Nephron (organoid): Measurements from ENCODE around the gene TMSB10.

Experiments used
- H3K27ac Mint-ChIP-seq, 3 experiments: 2 replicates each; pipeline ENCODE4 v1.8.0; 2020; ENCODE audit warnings: mixed read lengths in 3 of 3, mild to moderate bottlenecking in 2 of 3, moderate library complexity in 1 of 3
- H3K27me3 Mint-ChIP-seq: 2 replicates; pipeline ENCODE4 v1.8.0; 2021; ENCODE audit warnings: low read depth, mild to moderate bottlenecking, moderate library complexity, mixed read lengths
- H3K36me3 Mint-ChIP-seq: 2 replicates; pipeline ENCODE4 v1.8.0; 2020; ENCODE audit warnings: low read depth, mixed read lengths
- H3K4me1 Mint-ChIP-seq: 2 replicates; pipeline ENCODE4 v1.8.0; 2020; ENCODE audit warnings: mixed read lengths
- H3K4me3 Mint-ChIP-seq, 3 experiments: 2 replicates each; pipeline ENCODE4 v1.8.0; 2020; ENCODE audit warnings: mild to moderate bottlenecking in 3 of 3, mixed read lengths in 3 of 3, moderate library complexity in 2 of 3
- H3K9me3 Mint-ChIP-seq: 2 replicates; pipeline ENCODE4 v1.8.0; 2020; ENCODE audit warnings: mixed read lengths
- CTCF ChIP-seq, 3 experiments: fragments of 200-600 bp; sonication (generic); IDR thresholded peaks; one replicate each; pipeline ENCODE4 v1.5.0; 2021; ENCODE audit warnings: antibody characterized with exemption in 3 of 3; ENCODE audit not compliant: unreplicated experiment in 3 of 3

Gene TMSB10

GRCh38 chr2:84925724-84926376, 20.4 kb downstream of the TMSB10 start:
- Mint-ChIP-seq H3K9me3 (no peaks in the 10 kb centered on the region), H3K36me3 (no peaks in the 10 kb centered on the region), H3K4me3 (peak overlapping the region; percentile 77 to 81 (median 80)), H3K27ac (no peak overlapping the region), H3K27me3 (peaks cover 13% of the 10 kb centered on the region), H3K4me1 (peaks cover 22% of the 10 kb centered on the region)
- TF ChIP-seq CTCF (IDR thresholded peaks at IDR 0.05; ENCODE audit: unreplicated experiment in 3 of 3), result peak; percentile 98

- peaks cover 16% of the 10 kb centered on the region for H3K27me3 Mint-ChIP-seq
- H3K36me3 Mint-ChIP-seq, result no peaks in the 10 kb centered on the region
- no peaks in the 10 kb centered on the region for H3K9me3 Mint-ChIP-seq
- H3K4me1 Mint-ChIP-seq, result peaks cover 18% of the 10 kb centered on the region
- no peak overlapping the region for H3K27ac Mint-ChIP-seq
- TF ChIP-seq CTCF (IDR thresholded peaks at IDR 0.05; ENCODE audit: unreplicated experiment in 3 of 3), result no peak
- H3K4me3 Mint-ChIP-seq, result peak overlapping the region in 2 of 3 experiments; percentile 73 to 81
These were observed 21.8 kb downstream of the TMSB10 start for GRCh38 chr2:84927275-84927627.

- Mint-ChIP-seq H3K9me3 (no peaks in the 10 kb centered on the region), H3K4me1 (peaks cover 7% of the 10 kb centered on the region), H3K36me3 (no peaks in the 10 kb centered on the region), H3K27ac (no peak overlapping the region), H3K27me3 (peaks cover 8% of the 10 kb centered on the region), H3K4me3 (no peak overlapping the region)
- TF ChIP-seq CTCF (IDR thresholded peaks at IDR 0.05; ENCODE audit: unreplicated experiment in 3 of 3), result no peak
These were observed 25.9 kb downstream of the TMSB10 start for GRCh38 chr2:84931384-84931821.

- Mint-ChIP-seq H3K27ac (no peak overlapping the region), H3K4me1 (peaks cover 4% of the 10 kb centered on the region), H3K36me3 (no peaks in the 10 kb centered on the region), H3K27me3 (no peaks in the 10 kb centered on the region), H3K9me3 (no peaks in the 10 kb centered on the region), H3K4me3 (no peak overlapping the region)
- TF ChIP-seq CTCF (IDR thresholded peaks at IDR 0.05; ENCODE audit: unreplicated experiment in 3 of 3), result no peak
These were observed 32.9 kb downstream of the TMSB10 start for GRCh38 chr2:84938194-84938879.

- Mint-ChIP-seq H3K27ac (no peak overlapping the region), H3K4me1 (peaks cover 4% of the 10 kb centered on the region), H3K27me3 (no peaks in the 10 kb centered on the region), H3K36me3 (no peaks in the 10 kb centered on the region), H3K9me3 (no peaks in the 10 kb centered on the region), H3K4me3 (no peak overlapping the region)
- no peak for TF ChIP-seq CTCF (IDR thresholded peaks at IDR 0.05; ENCODE audit: unreplicated experiment in 3 of 3)
These were observed 34.1 kb downstream of the TMSB10 start for GRCh38 chr2:84939426-84940087.
